ENCODE measurements around the gene ADAMTS7.
A peak's percentile ranks its signal among the peaks of the same experiment; 100 is the strongest.

The ADAMTS7 gene

GRCh38 chr15:78811124-78811824 is at the start of gene ADAMTS7:
Gene ADAMTS7 (minus strand): TSS chr15:78811464. CDS start chr15:78811220, 244 bp downstream.
- no peaks in the 10 kb centered on the region for H3K9me3 ChIP-seq (ENCODE audit: control insufficient read depth, insufficient read depth, low read depth, low read length)
- peaks cover 3% of the 10 kb centered on the region; the same call in 1 of the 2 replicates for H3K4me1 ChIP-seq (ENCODE audit: control insufficient read depth, insufficient read depth, low read length)
- H3K4me3 ChIP-seq (ENCODE audit: low read depth, low read length): peak within 1 kb of the TSS; percentile 56
- ChIA-PET POLR2A (interaction anchor here (0.6 to 2.1 kb wide), 3 partner anchors 14 to 512 kb away, joined by 3 to 7 read pairs (median 3); partner anchors contain the start of gene SKIC8), CTCF (interaction anchor here (0.6 to 1.8 kb wide), 15 partner anchors 8 to 687 kb away, joined by 3 to 6 read pairs (median 3); no protein-coding TSS in a partner anchor)
- TF ChIP-seq ZBTB8A (tag by site-specific recombination; IDR thresholded peaks at IDR 0.05) (peak; percentile 53), ZNF398 (tag by site-specific recombination; IDR thresholded peaks at IDR 0.05) (peak; percentile 64; the same call in 1 of the 2 replicates), ZBTB17 (tag by site-specific recombination; IDR thresholded peaks at IDR 0.05) (no peak), ZBTB10 (tag by site-specific recombination; IDR thresholded peaks at IDR 0.05) (no peak), PATZ1 (tag by site-specific recombination; IDR thresholded peaks at IDR 0.05) (peak; percentile 72), PRDM1 (tag by site-specific recombination; IDR thresholded peaks at IDR 0.05) (peak; percentile 54; the same call in 1 of the 2 replicates), ZNF692 (tag by site-specific recombination; IDR thresholded peaks at IDR 0.05) (0 out of 2 replicates have a peak, but pooled peaks have one; percentile 12), GLIS2 (tag by site-specific recombination; IDR thresholded peaks at IDR 0.05) (peak; percentile 53; the same call in 1 of the 2 replicates), ZNF776 (tag by site-specific recombination; IDR thresholded peaks at IDR 0.05; ENCODE audit: borderline replicate concordance) (no peak), ZBTB11 (tag by site-specific recombination; conservative IDR thresholded peaks at IDR 0.05; ENCODE audit: low read depth) (peak; percentile 23; the same call in 1 of the 2 replicates), KLF9 (tag by site-specific recombination; IDR thresholded peaks at IDR 0.05; ENCODE audit: low read depth) (0 out of 2 replicates have a peak, but pooled peaks have one; percentile 19), KLF8 (tag by site-specific recombination; IDR thresholded peaks at IDR 0.05) (0 out of 2 replicates have a peak, but pooled peaks have one; percentile 33), CTCF (tag by site-specific recombination; IDR thresholded peaks at IDR 0.05) (peak; percentile 67; the same call in 1 of the 2 replicates), ZBTB20 (tag by site-specific recombination; IDR thresholded peaks at IDR 0.05) (0 out of 2 replicates have a peak, but pooled peaks have one; percentile 8), ZNF366 (tag by site-specific recombination; conservative IDR thresholded peaks at IDR 0.05) (peak; percentile 46), ZNF596 (tag by site-specific recombination; IDR thresholded peaks at IDR 0.05) (peak; percentile 67), ZNF341 (tag by site-specific recombination; IDR thresholded peaks at IDR 0.05; ENCODE audit: low read depth) (no peak), SP2 (tag by site-specific recombination; IDR thresholded peaks at IDR 0.05) (peak; percentile 31), ZBTB26 (tag by site-specific recombination; optimal IDR thresholded peaks at IDR 0.05) (peak; percentile 41), ZSCAN30 (tag by site-specific recombination; IDR thresholded peaks at IDR 0.05) (0 out of 2 replicates have a peak, but pooled peaks have one; percentile 18)
- H3K36me3 ChIP-seq (ENCODE audit: control insufficient read depth in 2 of 2, insufficient read depth in 1 of 2, low read length in 2 of 2): no peaks in the 10 kb centered on the region; a peak in 1 of 3 replicates
- no peak within 1 kb of the TSS; the same call in 1 of the 2 replicates for H3K27ac ChIP-seq (ENCODE audit: extremely low read depth, low read depth, low read length)
